Fibroblast of upper back skin (primary cell): ENCODE data around the gene LDLR.
"Not testable (repeated sequence)": the region's sequence is repeated elsewhere in the genome, so short reads cannot be mapped to it uniquely, and the experiment has no call there.

Source experiments
- DNase-seq: peaks from one replicate; pipeline ENCODE4 v3.0.0-alpha.2; 2013

Gene LDLR

GRCh38 chr19:11142528-11143171 lies 53.4 kb downstream of the LDLR start:
- peak; percentile 96 for DNase-seq

DNA sequence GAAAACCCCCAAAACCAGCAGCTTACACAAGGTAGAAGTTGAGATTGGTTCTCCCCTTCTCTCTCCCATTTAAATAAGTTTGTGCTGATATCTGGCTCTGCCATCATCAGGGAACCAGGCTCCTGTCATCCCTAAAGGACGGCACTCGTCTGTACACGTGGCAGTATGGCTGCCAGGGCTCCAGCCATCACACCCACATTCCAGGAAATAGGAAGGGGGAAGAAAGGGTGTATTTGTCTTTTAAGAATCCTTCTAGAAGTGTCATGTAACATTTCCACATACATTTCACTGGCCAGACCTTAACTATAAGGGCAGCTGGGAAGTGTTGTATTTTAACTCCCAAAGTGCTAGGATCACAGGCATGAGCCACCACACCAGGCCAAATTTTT lies 56.3 kb downstream of the LDLR start:
- DNase-seq, result no peak

- DNase-seq, result no peak
Measured at GRCh38 chr19:11148001-11148400, 58.7 kb downstream of the LDLR start.

- peak; percentile 27 for DNase-seq
Measured at GRCh38 chr19:11151181-11151580, 61.9 kb downstream of the LDLR start.

DNA sequence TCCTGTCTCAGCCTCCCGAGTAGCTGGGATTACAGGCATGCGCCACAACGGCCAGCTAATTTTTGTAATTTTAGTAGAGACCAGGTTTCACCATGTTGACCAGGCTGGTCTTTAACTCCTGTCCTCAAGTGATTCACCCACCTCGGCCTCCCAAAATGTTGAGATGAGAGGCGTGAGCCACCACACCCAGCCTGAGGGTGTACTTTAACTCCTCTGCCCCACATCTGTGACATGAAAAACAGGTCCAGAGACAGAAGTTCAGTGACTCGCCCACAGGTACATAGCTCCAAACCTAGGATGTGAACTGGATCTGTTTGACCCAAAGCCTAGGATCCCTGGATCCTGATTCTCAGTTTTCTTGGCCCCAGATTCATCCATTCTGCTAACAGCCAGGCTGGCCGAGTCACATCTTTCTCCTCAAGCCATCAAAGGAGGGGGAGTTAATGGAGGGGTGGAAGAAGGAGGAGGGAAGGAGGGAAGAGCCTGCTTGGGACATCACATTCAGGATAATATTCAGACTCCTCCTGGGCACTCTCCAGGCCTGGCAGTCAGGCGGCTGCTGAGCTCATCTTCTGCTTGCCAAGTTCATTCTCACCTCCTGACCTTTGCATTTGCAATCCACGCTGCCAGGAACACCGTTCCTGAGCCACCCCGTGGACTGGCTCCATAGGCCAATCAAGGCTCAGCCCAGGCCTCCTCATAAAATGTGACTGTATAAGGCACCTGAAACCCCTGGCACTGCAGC lies 63.2 kb downstream of the LDLR start:
- peak; percentile 38 for DNase-seq

DNA sequence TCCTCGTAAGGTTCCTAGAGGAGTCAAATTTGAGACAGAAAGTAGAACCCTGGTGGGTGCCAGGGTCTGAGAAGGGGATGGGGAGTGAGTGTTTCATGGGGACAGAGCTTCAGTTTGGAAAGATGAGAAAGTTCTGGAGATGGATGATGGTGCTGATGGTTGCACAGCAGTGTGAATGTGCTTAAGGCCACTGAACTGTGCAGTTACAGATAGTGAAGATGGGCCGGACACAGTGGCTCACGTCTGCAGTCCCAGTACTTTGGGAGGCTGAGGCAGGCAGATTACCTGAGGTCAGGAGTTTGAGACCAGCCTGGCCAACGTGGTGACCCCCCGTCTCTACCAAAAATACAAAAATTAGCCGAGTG lies 65.4 kb downstream of the LDLR start:
- no peak for DNase-seq

- DNase-seq, result peak; percentile 99
Measured at GRCh38 chr19:11155373-11156120, 66.3 kb downstream of the LDLR start, which contains the start of gene SPC24. TSS of gene SPC24 (minus strand) at chr19:11155782. CDS start at chr19:11155776, 6 bp downstream.

- no peak for DNase-seq
Measured at GRCh38 chr19:11159598-11160439, 70.6 kb downstream of the LDLR start.

- DNase-seq, result not testable (repeated sequence)
Measured at GRCh38 chr19:11160440-11160768, 71.1 kb downstream of the LDLR start.

DNA sequence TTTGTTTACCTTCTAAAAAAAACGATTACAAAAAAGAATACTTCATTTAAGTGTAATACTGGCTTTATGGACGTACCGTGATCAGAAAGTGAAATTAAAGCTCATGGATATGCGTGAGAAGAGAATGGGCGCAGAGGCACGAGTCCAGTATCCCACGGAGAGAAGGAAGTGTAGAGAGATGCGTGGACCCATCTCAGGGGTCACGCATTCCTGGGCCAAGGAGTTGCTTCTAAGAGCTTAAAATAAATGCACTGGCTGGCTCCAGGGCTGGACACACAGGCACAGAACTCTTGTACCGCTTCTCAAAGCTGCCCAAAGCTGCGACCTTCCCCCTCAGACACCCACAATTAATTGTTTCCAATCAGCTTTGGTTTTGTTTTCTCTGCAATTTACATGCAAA lies 75.0 kb downstream of the LDLR start:
- DNase-seq, result no peak

DNA sequence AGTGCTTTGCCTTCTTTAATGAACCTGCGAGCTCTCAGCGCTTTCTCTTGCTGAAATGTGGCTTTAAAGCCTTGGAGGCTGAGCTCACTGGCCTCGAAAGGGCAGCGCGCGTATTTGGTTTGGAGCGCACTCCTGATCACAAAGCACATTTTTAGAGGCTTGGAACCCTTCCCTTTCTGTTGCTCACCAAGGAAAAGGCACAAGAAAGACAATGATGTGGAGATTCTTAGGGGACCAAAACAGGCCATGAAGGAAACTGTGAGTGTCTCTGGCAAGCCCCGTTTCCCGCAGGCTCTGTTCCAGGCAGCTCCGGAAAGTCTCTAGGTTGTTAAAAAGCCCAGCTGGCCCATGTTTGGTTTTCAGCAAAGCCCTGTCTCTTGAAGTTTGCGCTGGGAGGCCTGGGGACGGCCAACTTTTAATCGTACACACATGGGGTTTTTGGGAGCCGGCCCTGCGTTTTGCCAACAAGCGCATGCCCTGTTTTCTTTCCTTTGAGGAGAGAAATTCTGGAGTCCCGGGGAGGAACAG lies 75.7 kb downstream of the LDLR start:
- peak; percentile 87 for DNase-seq

- DNase-seq, result no peak
Measured at GRCh38 chr19:11165486-11166030, 76.3 kb downstream of the LDLR start.

GRCh38 chr19:11166281-11167142 lies 77.2 kb downstream of the LDLR start:
- no peak for DNase-seq

DNA sequence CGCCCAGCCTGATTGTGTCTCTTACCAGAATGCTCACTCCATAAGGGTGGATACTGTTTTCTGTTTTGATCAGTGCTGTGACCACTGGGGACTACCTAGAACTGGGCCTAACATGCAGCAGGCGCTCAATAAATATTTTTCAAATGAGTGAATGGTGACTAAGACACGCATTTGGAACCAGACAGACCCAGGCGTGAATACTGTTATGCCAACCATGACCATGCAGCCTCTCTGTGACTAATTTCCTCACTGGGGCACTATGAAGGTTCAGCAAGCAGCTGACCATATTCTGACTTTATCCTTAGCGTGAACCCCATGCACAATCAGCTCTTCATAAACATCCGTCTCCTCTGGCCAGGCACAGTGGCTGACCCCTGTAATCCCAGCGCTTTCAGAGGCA lies 79.3 kb downstream of the LDLR start:
- peak; percentile 79 for DNase-seq

DNA sequence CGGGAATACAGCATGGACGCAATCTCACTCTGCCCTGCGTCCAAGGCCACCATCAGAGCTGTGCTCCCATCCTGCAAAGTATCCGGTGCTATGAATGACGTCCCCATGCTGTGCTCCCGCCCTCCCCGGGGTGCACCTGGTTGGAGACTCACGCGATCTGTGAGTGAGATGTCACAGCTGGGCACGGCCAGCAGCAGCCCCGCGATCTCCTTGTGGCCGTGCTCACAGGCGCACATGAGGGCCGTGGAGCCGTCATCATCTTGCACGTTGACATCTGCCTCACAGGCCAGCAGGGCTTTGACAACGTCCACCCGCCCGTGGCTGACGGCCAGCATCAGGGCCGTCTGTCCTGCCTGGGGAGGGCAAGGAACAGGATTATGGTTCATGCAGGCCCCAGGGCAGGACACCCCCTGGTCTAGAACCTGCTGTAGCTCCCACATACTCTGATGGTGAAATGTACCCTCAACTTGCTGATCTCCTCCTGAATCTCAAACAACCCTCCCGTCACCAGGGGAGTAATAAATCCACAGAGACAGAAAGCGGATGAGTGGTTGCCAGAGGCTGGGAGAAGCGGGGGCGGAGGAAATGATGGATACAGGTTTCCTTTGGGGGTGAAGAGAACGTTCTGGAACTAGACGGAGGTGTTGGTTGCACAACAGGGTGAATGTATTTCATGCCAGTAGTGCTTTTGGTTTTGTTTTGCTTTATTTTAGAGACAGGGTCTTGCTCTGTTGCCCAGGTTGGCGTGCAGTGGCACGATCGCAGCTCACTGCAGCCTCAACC lies 80.8 kb downstream of the LDLR start:
- no peak for DNase-seq

DNA sequence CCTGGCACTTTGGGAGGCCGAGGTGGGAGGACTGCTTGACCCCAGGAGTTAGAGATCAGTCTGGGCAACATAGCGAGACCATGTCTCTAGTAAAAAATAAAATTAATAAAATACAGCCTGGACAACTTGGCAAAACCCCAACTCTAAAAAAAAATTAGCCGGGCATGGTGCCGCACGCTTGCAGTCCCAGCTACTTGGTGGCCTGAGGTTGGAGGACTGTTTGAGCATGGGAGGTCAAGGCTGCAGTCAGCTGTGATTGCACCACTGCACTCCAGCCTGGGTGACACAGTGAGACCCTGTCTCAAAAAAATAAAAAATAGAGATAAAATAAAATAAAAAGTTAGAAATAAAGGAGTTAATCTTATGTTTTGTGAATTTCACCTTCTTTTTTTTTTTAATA lies 81.9 kb downstream of the LDLR start:
- no peak for DNase-seq

GRCh38 chr19:11172576-11172975 lies 83.3 kb downstream of the LDLR start:
- no peak for DNase-seq

DNA sequence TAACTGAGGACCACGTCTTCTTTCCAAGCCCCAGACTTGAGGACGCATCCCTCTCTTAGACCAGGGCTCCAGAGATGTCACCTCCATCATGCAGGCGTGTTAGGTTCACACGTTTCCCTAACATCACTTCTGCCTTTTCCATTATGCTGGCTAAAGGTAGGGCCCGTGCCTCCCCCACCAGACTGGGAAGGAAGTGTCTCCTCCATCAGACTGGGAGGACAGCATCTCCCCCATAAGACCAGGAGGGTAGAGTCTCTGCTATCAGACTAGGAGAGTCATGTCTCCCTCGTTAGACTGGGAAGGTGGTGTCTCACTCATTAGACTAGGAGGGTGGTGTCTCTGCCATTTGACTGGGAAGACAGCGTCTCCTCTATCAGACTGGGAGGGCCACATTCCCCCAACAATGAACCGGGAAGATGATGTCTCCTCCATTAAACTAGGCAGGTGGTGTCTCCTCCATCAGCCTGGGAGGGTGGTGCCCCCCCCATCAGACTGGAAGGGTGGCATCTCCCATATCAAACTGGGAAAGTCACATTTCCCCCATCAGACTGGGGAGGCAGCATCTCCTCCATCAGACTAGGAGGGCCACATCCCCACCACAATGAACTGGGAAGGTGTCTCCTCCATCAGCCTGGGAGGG lies 84.4 kb downstream of the LDLR start:
- no peak for DNase-seq

- DNase-seq, result no peak
Measured at GRCh38 chr19:11174336-11174735, 85.1 kb downstream of the LDLR start.

GRCh38 chr19:11175920-11176319 lies 86.7 kb downstream of the LDLR start:
- DNase-seq, result no peak
